Stimulated activated naive CD8-positive, alpha-beta T cell treated with anti-CD3 and anti-CD28 coated beads, Interleukin-15, Interleukin-2, amounts not matched to agents 100 U/mL and 50 U/mL, for 24 hours (primary cell): ENCODE data around the gene KCNH6.

Experiments
- ATAC-seq: fragments of 150-1000 bp; cut with Tn5 transposase; one replicate; pipeline ENCODE4 v1.10.0; 2021
- DNase-seq: peaks from one replicate; pipeline ENCODE4 v3.0.0; 2021

Gene KCNH6

DNA sequence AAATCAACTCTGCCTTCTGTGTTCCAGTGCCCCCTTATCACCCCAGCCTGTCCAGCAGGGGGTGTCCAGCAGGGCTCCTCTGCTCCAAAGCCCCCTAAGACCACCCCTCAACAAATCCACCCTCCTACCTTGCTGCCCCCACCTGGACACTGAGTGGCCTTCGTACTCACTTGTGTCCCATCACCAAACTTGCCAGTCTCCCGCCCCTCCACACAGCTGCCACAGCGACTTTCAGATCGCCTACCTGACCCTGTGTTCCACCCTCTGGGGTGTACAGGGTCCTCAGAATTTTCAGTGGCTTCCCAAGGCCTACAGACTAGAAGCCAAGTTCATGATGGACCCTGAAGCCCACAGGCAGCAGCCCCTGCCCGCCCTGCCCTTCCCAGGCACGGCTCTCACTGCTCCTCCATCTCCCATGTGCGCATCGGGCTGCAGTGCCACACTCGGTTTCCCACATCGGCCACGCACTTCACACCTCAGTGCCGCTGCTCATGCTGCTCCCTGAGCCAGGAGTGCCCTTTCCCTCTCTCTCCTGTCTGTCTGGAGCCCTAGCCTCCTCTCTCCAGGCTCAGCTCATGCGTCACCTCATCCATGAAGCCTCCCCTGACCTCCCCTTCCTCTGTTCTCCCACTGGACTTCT lies 11.8 kb downstream of the KCNH6 start:
- no peak for DNase-seq
- ATAC-seq, result no peak

DNA sequence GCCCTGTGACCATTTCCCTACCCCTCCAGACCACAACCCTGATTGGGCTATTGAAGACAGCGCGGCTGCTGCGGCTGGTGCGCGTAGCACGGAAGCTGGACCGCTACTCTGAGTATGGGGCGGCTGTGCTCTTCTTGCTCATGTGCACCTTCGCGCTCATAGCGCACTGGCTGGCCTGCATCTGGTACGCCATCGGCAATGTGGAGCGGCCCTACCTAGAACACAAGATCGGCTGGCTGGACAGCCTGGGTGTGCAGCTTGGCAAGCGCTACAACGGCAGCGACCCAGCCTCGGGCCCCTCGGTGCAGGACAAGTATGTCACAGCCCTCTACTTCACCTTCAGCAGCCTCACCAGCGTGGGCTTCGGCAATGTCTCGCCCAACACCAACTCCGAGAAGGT lies 12.5 kb downstream of the KCNH6 start:
- no peak for ATAC-seq
- no peak for DNase-seq

DNA sequence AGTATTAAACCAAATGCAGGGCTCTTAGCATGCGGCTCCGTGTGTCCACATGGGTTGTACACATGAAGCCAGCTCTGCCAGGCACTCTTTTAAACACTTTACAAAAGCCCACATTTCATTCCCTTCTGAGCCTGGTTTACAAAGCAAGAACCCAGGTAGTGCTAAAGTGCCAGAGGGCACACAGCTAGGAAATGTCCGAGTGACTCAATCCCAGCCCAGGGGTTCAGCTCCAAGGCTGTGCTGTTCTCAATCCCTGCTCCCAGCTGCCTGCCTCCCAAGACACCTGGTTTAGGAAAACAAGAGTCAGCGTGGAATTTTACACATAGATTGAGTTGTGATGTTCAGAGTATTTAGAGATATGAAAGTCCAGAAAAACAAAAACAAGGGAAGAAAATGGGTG lies 13.8 kb downstream of the KCNH6 start:
- ATAC-seq, result no peak
- no peak for DNase-seq

DNA sequence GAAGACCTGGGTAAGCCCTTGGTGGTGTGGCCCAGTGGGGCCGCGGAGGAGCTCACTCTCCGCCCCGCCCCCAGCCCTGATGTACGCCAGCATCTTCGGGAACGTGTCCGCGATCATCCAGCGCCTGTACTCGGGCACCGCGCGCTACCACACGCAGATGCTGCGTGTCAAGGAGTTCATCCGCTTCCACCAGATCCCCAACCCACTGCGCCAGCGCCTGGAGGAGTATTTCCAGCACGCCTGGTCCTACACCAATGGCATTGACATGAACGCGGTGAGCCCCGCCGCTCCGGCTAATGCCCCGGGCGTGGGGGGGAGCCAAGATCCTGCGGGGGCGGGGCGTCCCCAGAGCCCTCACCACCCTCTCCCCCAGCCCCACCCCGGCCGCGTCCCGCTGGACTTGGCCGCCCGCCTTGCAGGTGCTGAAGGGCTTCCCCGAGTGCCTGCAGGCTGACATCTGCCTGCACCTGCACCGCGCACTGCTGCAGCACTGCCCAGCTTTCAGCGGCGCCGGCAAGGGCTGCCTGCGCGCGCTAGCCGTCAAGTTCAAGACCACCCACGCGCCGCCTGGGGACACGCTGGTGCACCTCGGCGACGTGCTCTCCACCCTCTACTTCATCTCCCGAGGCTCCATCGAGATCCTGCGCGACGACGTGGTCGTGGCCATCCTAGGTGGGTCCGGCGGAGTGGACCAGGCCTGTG lies 15.0 kb downstream of the KCNH6 start:
- peak; percentile 21 for ATAC-seq
- DNase-seq, result peak; percentile 41

DNA sequence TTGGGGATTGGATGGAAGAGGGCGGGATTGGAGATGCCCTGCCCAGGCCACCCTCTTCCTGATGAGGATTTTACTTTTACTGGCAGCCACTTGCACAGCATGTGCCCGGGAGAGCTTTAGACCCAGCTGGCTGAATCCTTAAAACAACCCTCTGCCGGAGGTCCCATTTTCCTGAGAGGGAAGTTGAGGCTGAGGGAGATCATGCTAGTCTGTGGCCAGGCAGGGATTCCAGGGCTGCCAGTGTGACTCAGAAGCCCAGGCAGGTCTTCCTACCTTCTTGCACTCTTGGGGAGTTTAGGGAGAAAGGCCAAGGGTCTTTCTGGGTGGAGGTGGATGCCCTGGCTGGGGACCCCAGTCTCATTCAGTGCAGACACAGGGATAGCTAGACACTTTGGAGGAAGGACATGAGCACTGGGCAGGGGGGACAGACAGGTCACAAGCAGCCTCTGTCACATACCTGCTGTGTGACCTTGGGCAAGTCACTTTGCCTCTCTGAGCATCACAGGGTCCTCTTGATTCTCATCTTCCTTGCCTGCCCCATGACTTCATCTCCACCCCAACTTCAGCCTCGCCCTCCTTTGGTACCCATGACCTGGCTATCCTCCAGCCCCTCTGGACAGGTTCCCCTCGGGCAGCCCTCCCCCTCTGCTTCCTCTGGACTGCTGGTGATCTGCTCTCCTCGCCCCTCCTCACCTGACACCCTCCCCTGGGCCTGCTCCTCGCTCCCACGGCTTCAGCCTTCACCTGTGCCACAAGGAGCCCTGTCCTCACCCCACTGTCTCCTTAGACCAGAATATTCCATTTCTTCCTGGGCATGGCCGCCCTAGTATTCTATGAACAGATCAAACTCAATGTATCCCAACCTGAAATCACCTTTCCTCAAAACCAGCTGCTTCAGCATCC lies 15.8 kb downstream of the KCNH6 start:
- DNase-seq, result no peak
- ATAC-seq, result no peak

DNA sequence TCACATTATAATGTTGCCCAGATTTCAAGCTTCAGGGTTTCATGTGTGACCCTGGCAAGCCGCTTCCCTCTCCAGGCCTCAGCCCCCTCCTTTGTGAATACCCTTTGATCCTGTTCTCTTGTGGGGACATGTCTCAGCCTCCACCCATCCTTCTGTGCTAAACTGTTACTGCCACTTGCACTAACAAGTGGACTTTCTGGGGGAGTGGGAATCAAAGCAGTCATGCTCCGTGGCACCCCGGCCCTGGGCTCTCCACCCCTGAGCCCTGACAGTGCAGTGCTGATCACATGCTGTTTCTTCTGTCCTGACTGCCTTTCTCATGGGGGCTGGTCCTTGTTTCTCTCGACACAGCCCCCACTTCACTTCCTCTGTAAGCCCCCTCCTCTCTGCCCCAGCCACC lies 17.4 kb downstream of the KCNH6 start:
- no peak for DNase-seq
- no peak for ATAC-seq

DNA sequence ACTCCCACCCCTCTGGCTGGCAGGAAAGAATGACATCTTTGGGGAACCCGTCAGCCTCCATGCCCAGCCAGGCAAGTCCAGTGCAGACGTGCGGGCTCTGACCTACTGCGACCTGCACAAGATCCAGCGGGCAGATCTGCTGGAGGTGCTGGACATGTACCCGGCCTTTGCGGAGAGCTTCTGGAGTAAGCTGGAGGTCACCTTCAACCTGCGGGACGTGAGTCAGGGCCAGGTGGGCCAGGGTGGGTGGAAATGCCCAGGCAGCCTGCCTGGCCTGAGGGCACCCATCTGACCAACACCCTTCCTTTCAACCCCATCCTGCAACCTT lies 19.0 kb downstream of the KCNH6 start:
- DNase-seq (no peak), ATAC-seq (no peak)

DNA sequence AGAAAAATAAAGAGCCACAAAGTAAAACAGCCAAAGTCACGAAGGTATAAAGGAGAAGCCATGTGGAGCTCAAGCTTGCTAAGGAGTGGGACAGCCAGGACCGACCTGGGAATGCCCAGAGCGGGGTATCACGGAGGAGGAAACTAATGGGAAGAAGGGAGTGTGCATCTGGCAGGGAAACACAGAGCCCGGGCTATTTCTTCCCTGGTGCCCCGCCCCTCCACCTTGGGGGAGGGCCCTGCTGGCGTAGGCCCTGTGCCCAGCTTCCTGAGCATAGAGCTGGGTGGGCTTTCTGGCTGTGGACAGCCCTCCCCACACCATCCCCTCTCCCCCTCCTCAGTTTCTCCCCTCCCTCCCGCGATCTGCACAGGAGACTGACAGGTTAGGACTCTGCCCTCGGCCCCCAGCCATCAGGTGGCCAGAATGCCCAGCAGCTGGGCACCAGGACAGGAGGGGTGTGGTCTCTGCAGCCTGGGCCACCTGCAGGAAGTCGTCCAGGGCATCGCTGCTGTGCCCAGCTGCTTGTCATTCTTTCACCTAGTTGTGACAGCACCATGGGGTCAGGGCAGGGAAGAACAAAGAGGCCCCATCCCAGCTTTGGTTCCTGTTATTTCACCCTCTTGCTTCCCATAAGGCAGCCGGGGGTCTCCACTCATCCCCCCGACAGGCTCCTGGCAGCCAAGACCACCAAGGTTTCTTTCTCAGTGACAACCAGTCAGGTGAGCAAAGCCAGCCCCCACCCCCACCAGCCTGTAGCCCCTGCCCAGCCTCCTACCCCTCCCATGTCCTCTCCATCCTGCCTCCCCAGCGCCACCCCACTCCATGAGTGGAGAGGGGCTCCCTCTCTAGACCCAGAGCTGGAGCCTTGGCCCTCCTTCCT lies 20.0 kb downstream of the KCNH6 start:
- DNase-seq (no peak), ATAC-seq (no peak)

DNA sequence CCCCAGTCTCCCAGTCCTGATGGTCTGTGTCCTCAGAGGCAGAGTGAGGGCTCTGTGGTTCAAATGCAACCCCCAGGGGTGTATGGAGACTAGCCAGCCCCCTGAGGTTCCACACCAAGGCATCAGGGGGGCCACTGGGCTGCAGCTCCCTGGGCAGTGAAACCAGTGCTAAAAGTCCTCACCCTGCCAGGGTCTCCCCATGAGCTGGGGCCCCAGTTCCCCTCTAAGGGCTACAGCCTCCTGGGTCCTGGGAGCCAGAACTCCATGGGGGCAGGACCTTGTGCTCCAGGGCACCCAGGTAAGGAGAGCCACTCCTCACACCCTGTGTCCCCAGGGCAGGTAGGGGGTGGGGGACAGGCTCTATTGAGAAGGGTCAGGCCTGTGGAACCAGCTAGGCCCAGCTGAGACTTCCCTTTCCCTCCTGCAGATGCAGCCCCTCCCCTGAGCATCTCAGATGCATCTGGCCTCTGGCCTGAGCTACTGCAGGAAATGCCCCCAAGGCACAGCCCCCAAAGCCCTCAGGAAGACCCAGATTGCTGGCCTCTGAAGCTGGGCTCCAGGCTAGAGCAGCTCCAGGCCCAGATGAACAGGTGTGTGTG lies 20.8 kb downstream of the KCNH6 start:
- DNase-seq, result no peak
- no peak for ATAC-seq

DNA sequence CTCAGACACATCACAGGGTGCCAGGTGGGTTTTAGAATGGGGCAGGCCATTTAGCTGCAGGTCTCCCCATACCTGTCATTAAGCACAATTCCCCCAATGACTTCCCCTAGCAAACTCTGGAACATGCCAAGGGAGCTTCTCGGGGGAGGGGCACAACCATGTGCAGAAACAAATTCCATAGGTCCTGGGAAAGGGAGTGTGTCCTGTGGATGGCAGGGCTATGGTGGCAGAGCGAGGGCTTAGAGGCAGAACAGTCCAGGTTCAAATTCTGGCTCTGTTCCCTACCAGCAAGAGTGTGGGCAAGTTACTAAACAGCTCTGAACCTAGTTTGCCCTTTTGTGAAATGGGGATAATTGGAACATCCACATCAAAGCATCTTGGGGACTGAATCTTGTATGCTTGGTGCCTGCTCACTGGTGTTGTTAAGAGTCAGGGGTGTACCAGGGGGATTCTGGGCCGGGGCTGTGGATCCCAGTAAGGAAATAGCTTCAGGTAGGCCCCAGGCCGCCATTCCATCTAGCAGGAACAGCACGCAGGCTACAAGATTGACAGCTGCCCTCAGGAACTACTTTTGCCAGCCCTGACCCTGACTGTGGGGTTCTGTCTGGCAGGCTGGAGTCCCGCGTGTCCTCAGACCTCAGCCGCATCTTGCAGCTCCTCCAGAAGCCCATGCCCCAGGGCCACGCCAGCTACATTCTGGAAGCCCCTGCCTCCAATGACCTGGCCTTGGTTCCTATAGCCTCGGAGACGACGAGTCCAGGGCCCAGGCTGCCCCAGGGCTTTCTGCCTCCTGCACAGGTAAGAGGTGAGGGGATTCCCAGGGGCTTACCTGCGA lies 21.5 kb downstream of the KCNH6 start:
- no peak for DNase-seq
- ATAC-seq, result no peak

DNA sequence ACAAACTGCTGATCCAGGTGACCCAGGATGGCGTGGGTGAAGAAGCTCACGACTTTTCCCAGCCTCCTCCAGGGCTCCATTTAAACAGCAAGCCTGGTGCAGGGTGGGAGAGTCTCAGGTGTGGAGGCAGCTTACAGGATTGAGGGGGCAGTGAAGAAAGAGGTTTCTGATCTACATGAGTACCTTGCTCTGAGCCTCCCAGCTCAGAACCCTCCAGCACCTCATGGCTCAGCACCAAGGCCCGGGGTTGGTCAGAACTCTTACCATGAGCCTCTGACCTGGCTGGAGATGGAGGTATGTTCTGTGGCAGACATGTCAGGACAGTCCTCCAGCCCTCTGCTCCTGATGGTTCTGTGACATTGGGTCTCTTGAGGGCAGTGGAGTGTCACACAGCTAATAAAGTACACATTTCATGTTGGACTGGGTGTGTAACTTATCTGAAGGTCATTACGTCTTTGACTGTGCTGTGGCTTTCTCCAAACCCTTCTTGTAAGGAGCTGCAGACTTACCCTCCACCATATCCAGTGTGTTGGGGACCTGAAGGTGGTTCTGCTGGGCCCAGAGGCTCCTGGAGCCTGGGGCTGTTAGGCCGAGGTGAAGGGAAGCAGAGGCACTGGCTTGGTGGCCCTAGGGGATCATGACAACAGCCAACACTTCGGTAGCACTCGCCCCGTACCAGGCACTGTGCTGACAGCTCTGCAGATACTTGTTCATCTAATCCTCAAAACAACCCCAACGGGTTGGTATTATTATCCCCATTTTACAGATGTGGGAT lies 23.3 kb downstream of the KCNH6 start:
- no peak for ATAC-seq
- no peak for DNase-seq

DNA sequence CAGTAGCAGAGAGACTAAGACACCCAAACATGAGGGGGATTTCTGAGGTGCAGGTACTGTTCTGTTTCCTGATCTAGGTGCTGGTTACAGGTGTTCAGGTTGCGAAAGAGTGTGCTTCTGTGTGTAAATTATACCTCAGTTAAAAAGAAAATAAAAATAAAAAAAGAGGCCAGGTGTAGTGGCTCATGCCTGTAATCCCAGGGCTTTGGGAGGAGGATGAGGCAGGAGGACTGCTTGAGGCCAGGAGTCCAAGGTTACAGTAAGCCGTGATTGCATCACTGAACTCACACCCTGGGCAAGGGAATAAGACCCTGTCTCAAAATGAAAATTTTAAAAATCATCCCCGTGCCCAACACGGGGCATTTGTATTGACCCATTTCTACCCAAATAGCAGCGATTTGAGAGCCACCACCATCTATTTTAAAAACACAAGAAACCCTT lies 23.9 kb downstream of the KCNH6 start:
- ATAC-seq, result no peak
- DNase-seq, result no peak

DNA sequence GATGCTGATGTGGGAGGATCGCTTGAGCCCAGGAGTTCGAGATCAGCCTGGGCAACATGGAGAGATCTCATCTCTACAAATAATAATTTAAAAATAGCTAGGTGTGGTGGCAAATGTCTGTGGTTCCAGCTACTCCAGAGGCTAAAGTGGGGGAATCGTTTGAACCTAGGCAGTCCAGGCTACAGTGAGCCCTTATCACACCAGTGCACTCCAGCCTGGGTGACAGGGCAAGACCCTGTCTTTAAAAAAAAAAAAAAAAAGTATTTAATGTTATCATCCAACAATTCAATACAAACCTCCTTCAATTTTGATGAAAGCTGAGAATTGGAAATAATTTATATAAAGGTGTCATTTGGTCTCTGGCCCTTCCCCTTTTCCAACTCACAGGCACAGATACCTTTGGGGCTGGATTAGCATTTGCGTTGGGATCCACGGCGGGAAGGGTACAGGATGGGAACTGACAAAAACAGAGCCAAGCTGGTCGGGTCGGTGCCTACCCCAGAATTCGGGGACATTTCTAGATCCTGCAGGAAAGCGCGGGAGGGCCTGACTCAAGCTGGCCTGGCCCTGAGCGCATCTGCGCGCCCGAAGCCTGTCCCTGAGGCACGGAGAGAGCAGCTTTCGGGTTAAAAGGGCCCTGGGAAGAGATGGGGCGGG lies 26.3 kb downstream of the KCNH6 start:
- ATAC-seq (peak; percentile 37), DNase-seq (no peak)

DNA sequence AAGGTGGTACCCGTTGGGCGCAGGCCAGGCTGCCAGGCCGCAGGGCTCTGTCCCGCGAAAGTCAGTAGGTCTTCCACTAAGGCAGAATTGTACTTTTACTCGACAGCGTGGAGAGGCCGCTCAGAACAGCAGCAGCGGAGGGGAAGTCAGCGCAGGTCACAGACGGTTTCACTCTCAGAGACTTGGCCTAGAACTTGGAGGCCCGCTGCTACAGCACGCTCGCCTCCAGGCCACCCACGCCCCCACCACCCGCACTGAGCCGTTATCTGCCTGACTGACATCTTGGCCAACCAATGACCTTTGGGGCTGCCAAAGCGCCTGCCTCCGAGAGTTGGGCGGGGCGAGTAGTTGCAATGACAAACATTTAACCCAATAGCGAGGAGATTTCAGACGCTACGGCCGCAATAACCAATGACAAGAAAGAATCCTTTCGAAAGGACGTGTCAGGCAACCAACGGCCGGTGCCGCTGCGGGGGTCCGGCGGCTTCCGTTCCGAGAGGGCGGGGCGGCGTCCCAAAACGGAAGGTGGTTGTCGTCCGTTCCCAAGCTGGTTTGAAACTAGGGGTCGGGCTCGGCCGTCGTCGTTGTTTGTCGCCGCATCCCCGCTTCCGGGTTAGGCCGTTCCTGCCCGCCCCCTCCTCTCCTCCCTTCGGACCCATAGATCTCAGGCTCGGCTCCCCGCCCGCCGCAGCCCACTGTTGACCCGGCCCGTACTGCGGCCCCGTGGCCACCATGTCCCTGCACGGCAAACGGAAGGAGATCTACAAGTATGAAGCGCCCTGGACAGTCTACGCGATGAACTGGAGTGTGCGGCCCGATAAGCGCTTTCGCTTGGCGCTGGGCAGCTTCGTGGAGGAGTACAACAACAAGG lies 27.0 kb downstream of the KCNH6 start, which contains the start of gene DCAF7:
Gene DCAF7 (plus strand): TSS at position 532 of the 871 bp plus-strand sequence. CDS start 201 bp downstream, at position 733.
- peak; percentile 99 for DNase-seq
- ATAC-seq, result peak; percentile 95

DNA sequence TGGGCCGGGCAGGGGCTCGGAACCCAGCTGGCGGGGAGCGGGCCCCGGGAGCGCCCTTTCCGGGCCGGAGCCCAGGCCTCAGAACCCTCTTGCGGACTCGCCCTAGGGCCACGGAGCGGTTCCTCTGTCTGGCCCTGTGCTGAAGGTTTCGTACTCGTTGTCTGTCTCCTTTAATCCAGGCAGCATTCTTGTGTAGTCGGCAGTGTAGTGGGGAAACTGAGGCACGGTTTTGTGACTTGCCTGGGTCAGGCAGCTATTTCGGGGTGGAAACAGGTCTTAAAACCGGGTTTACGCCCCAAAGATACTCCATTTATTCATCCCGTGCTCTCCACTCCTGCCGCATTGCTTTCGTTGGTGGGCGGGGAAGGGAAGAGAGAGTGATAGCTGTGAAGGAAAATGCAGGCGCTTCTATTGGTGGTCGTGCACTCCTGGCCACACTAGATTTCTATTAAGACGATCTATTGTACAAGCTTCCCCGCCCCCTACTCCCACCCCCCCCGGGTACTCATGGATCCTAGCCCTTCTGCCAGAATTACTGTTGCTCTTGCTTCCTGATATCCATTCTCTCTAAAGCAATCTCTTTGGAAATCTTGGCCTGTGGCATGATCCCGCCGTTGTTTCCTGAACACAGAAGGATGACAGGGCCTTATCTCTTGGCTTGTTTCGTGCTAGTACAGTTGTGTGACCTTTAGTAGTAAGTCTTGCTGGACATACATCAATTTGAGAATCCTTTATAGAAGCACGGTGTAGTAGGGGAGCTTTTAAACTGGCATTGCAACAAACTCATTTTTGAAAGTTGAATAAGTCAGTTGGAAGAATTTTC lies 27.9 kb downstream of the KCNH6 start:
- DNase-seq (peak; percentile 45), ATAC-seq (no peak)

DNA sequence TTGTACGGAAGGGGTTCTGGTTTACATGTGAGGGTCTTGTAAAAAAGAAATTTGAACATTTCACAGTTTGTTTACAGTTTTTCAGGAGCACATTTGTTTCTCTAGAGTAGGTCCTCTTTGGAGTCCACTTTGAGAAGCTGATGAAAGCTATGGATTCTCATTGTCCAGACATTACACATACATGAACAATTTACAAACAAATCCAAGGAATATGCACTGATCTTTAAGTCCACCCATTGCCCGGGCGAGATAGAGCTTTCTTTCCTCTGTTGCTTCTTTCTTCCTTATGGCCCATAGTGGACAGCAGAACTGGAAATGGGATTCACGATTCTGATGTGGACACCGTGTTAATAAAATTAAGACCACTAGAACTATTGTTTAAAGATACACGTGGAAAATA lies 29.1 kb downstream of the KCNH6 start:
- DNase-seq (no peak), ATAC-seq (no peak)

DNA sequence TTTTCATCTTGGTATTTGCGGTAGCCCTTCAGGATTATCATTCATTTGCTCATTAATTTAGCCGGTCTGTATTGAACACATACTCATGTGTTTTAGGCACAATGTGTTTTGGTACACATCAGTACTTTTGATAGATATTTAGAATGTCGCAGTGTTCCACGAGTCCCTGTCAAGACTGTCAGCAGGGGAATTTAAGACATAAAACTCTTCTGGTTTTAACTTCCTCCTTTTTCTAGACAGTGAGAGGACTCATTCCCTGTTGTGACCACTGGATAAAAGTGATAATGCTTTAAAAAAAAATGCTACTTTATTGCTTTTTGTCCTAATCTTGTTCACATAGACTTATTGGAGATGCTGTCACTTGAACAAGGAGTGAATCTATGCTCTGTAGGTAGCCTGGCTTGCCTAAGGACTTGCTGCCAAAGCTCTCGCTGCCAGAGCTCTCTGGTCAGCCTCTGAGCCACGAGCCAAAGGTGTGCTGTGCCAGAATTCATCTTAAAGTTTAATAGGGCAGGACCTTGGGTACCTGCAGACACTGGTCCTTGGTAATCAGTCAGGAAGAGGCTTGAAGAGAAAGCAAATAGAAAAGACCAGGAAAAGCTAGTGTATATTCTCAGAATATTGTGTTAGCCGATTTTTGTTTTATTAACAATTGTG lies 32.5 kb downstream of the KCNH6 start:
- no peak for DNase-seq
- ATAC-seq, result no peak
